Measurements from ENCODE around the gene ZDHHC3.

- TF ChIP-seq CTCF (IDR thresholded peaks at IDR 0.05) (no peak), NFE2L1 (CRISPR knock-in tag; IDR thresholded peaks at IDR 0.05) (no peak), JUN (CRISPR knock-in tag; IDR thresholded peaks at IDR 0.05) (no peak), TP53 (CRISPR knock-in tag; IDR thresholded peaks at IDR 0.05) (no peak), CREB1 (CRISPR knock-in tag; IDR thresholded peaks at IDR 0.05) (no peak), MAX (CRISPR knock-in tag; IDR thresholded peaks at IDR 0.05) (no peak), FOXP4 (CRISPR knock-in tag; IDR thresholded peaks at IDR 0.05) (no peak), USF1 (CRISPR knock-in tag; IDR thresholded peaks at IDR 0.05) (no peak), PREB (CRISPR knock-in tag; IDR thresholded peaks at IDR 0.05; ENCODE audit: borderline replicate concordance) (no peak), USF2 (CRISPR knock-in tag; IDR thresholded peaks at IDR 0.05) (no peak), CBFB (CRISPR knock-in tag; IDR thresholded peaks at IDR 0.05; ENCODE audit: low read depth) (no peak), KAT7 (CRISPR knock-in tag; IDR thresholded peaks at IDR 0.05; ENCODE audit: borderline replicate concordance) (no peak), ZNF532 (CRISPR knock-in tag; IDR thresholded peaks at IDR 0.05; ENCODE audit: borderline replicate concordance) (no peak), ZBTB43 (CRISPR knock-in tag; IDR thresholded peaks at IDR 0.05) (no peak)
Measured at GRCh38 chr3:44989636-44990373, 13.8 kb upstream of the ZDHHC3 start.
